ENCODE measurements around the gene UPF3B.
"Not testable (repeated sequence)": the region's sequence is repeated elsewhere in the genome, so short reads cannot be mapped to it uniquely, and the experiment has no call there.

The UPF3B gene

GRCh38 chrX:119870626-119871131, 17.9 kb upstream of the UPF3B start:
- TF ChIP-seq, protein P1, sequence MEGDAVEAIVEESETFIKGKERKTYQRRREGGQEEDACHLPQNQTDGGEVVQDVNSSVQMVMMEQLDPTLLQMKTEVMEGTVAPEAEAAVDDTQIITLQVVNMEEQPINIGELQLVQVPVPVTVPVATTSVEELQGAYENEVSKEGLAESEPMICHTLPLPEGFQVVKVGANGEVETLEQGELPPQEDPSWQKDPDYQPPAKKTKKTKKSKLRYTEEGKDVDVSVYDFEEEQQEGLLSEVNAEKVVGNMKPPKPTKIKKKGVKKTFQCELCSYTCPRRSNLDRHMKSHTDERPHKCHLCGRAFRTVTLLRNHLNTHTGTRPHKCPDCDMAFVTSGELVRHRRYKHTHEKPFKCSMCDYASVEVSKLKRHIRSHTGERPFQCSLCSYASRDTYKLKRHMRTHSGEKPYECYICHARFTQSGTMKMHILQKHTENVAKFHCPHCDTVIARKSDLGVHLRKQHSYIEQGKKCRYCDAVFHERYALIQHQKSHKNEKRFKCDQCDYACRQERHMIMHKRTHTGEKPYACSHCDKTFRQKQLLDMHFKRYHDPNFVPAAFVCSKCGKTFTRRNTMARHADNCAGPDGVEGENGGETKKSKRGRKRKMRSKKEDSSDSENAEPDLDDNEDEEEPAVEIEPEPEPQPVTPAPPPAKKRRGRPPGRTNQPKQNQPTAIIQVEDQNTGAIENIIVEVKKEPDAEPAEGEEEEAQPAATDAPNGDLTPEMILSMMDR (IDR thresholded peaks at IDR 0.05; ENCODE audit: extremely low read depth, missing control alignments): no peak
- DNase-seq (ENCODE audit: low spot score): no peak

DNA sequence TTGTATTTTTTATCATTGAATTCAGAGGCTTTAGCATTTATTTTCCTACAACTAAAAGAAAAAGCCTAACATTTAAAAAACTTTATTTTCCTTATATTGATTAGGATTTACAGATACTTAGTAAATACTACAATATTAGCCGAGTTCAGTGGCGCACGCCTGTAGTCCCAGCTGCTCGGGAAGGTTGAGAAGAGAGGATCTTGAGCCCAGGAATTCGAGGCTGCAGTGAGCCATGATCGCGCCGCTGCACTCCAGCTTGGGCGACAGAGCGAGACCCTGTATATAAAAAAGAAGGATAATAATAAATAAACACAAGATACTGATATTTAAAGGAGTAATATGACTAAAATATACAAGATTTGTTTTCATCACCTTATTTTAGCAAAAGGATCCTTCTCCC, 681 bp upstream of the UPF3B start:
- DNase-seq (ENCODE audit: low spot score): no peak
- TF ChIP-seq, protein P1 (IDR thresholded peaks at IDR 0.05; ENCODE audit: extremely low read depth, missing control alignments): no peak

GRCh38 chrX:119833905-119834304, 18.9 kb downstream of the UPF3B start:
- DNase-seq (ENCODE audit: low spot score): no peak
- TF ChIP-seq, protein P1 (IDR thresholded peaks at IDR 0.05; ENCODE audit: extremely low read depth, missing control alignments): no peak

DNA sequence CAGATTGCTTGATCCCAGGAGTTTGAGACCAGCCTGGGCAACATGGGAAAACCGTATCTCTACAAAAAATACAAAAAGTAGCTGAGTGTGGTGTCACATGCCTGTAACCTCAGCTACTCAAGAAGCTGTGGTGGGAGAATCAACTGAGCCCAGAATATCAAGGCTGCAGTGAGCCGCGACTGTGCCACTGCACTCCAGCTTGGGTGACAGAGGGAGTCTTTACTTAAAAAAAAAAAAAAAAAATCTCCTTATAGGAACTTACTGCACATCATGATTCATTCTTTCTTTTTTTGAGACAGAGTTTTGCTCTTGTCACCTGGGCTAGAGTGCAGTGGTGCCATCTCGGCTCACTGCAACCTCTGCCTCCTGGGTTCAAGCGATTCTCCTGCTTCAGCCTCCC, 24.3 kb downstream of the UPF3B start:
- TF ChIP-seq, protein P1 (IDR thresholded peaks at IDR 0.05; ENCODE audit: extremely low read depth, missing control alignments): no peak
- no peak for DNase-seq (ENCODE audit: low spot score)

DNA sequence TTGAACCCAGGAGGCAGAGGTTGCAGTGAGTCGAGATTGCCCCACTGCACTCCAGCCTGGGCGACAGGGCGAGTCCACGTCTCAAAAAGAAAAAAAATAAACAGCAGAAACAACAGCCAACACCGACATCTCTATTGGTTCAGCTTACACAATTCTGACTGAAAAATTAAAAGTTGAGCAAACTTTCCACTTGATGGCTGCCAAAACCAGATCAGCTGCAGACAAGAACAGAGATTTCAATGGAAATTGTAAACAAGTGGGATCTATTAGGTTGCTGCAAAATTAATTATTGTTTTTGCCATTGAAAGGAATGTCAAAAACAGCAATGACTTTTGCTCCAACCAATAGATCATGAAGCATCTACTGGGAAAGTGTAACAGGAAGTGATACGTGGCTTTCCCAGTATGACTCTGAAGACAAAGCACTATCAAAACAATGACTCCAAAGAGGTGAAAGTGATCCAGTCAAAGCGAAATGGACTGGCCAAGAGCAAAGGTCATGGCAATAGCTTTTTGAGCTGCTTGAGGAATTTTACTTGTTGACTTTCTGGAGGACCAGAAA, 26.3 kb downstream of the UPF3B start:
- no peak for DNase-seq (ENCODE audit: low spot score)
- TF ChIP-seq, protein P1 (IDR thresholded peaks at IDR 0.05; ENCODE audit: extremely low read depth, missing control alignments): no peak

DNA sequence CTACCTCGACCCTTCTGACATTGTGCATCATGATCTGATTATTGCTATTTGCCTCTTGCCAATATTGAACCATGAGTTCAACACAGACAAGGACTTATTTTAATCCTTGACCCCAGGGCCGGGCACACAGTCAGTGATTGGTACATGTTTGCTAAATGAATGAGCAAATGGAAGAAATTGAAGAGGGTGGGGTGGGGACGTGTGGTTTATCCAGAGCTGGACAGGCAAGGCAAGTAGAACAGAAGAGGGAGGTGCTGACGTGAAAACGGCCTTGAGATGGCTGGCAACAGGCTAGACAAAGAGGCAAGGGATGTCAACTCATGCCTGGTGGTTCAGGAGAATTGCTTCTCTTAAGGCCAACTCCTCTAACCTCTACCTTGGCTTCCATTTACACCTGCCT, 28.5 kb downstream of the UPF3B start:
- DNase-seq (ENCODE audit: low spot score): not testable (repeated sequence)

DNA sequence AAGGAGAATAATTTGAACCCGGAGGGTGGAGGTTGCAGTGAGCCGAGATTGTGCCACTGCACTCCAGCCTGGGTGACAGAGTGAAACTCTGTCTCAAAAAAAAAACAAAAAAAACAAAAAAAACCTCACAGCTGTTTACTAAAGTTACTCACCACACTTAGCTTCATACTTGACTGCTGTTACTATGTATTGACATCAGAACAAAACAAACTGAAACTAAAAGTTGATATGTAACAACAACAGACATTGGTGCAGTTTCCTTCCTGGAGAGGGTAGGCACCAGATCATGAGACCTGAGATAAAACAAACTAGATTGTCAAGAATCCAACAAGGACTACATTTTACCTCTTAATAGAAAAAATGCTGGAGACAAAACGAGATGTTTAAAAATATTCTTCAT, 31.1 kb downstream of the UPF3B start:
- DNase-seq (ENCODE audit: low spot score): peak; percentile 45

GRCh38 chrX:119817130-119817690, 35.6 kb downstream of the UPF3B start:
- DNase-seq (ENCODE audit: low spot score): no peak
- TF ChIP-seq, protein P1 (IDR thresholded peaks at IDR 0.05; ENCODE audit: extremely low read depth, missing control alignments): no peak

Measured in GM20000 (cell line).